Right renal cortex interstitium (tissue), 3 donors: ENCODE measurements around the gene GEMIN5. TPM values are rescaled to one million over a fixed set of nuclear protein-coding genes. Genes with fewer than 3 reads are reported as not detected.
A peak's percentile ranks its signal among the peaks of the same experiment; 100 is the strongest.

Source experiments
- DNase-seq, 3 donors: peaks; one replicate each; pipeline ENCODE4 v3.0.0-alpha.2; 2013; ENCODE audit warnings: low read depth in 3 of 3, low spot score in 2 of 3
- polyA plus RNA-seq, 3 donors: library from polyadenylated mRNA; unstranded; fragments of 120-200 nt; gene quantifications; one replicate each; pipeline ENCODE4 v1.2.1, GENCODE V29; 2013; ENCODE audit not compliant: insufficient read length in 3 of 3

GEMIN5 gene
- polyA plus RNA-seq, 3 donors: 21.4 to 23.3 (median 21.9) TPM

- peak; percentile 74 to 84 (median 78) for DNase-seq
Measured at GRCh38 chr5:154850255-154851062, 87.6 kb downstream of the GEMIN5 start, which contains the start of gene FAXDC2. TSS of gene FAXDC2 (minus strand) at chr5:154850603. CDS start at chr5:154838178, 12,425 bp downstream.

GRCh38 chr5:154849791-154850201 is 88.2 kb downstream of the GEMIN5 start:
- DNase-seq: no peak

- DNase-seq: no peak
Measured at GRCh38 chr5:154849264-154849785, 88.7 kb downstream of the GEMIN5 start.

GRCh38 chr5:154844809-154845208 is 93.2 kb downstream of the GEMIN5 start:
- DNase-seq: no peak

GRCh38 chr5:154842689-154843530 is 95.1 kb downstream of the GEMIN5 start:
- no peak for DNase-seq

- no peak for DNase-seq
Measured at GRCh38 chr5:154841273-154841661, 96.7 kb downstream of the GEMIN5 start.

GRCh38 chr5:154840435-154841272 is 97.4 kb downstream of the GEMIN5 start:
- DNase-seq: no peak

Other genes with a start within 250 kb of the GEMIN5 start
- 100 to 1,000 TPM; 133 to 135 (median 133) TPM for gene LARP1, start 182.8 kb downstream of the GEMIN5 start, polyA plus RNA-seq
- 10 to 100 TPM; 34.1 to 38.6 (median 35.9) TPM for gene FAXDC2, start 87.6 kb downstream of the GEMIN5 start, polyA plus RNA-seq
- gene CNOT8, start 79.6 kb downstream of the GEMIN5 start, polyA plus RNA-seq: 10 to 100 TPM; 81.9 to 88.2 (median 82.6) TPM
- 10 to 100 TPM; 52.0 to 53.9 (median 53.6) TPM for gene MRPL22, start 2.9 kb upstream of the GEMIN5 start, polyA plus RNA-seq
- gene KIF4B, start 75.5 kb upstream of the GEMIN5 start, polyA plus RNA-seq: under 1 TPM; 0.21 to 0.33 (median 0.33) TPM